ENCODE results near the gene ZNF664.

ZNF664 gene

DNA sequence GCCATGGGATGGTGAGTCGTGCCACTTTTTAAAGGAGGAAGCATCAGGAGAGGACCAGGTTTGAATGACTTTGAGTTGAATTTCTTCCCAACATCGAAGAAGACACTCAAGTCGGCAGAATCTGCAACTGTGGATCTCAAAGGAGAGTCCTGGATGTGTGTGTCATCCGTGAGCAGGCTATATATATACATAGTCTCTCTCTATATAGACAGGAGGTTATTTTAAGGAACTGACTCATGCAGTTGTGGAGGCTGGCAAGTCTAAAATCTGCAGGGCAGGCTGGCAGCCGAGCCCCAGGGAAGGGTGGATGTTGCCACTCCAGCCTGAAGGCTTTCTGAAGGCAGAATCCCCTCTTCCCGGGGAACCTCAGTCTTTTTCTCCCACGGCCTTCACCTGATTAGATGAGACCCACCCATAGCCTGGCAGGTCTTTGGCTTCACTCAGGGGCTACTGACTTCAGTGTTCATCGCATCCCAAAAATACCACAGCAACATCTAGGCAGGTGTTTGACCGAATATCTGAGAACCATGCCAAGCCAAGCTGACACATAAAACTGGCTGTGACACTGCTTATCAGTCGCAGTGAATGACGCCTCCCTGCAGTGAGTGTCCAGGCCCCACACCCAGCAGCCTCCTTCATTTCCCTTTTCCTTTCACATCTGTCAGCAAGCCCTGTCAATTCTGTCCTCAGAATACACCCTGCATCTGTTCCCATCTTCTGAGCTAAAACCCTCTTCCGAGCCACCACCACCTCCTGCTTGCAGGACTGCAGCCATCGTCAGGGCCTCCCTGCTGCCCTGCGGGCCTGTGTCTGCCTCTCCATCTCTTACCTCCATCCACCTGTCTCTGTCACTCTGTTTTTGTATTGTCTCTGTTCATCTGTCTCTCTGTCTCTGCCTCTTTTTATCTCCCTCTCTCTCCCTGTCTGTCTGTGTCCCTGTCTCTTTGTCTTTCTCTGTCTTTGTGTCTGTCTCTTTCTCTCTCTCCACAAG, 54.0 kb downstream of the ZNF664 start:
- no peaks in the 10 kb centered on the region for H3K36me3 ChIP-seq (ENCODE audit: insufficient read depth, low read length)
- no peak for ATAC-seq (ENCODE audit: insufficient read depth, low read depth)
- H3K27me3 ChIP-seq (ENCODE audit: insufficient read depth, low read length, poor library complexity): no peaks in the 10 kb centered on the region
- H3K4me1 ChIP-seq (ENCODE audit: insufficient read depth, low read length): no peaks in the 10 kb centered on the region
- no peak overlapping the region for H3K9ac ChIP-seq (ENCODE audit: low read depth, low read length)
- H4K20me1 ChIP-seq (ENCODE audit: insufficient read depth, low read length): no peaks in the 10 kb centered on the region
- H3K4me2 ChIP-seq (ENCODE audit: insufficient read depth, low read length): no peak overlapping the region
- H3K4me3 ChIP-seq (ENCODE audit: low read depth in 1 of 2, low read length in 2 of 2): no peak overlapping the region
- no peaks in the 10 kb centered on the region for H3K79me2 ChIP-seq (ENCODE audit: insufficient read depth, low read length)
- H2AFZ ChIP-seq (ENCODE audit: low read depth, low read length): no peak overlapping the region
- no peak for DNase-seq
- TF ChIP-seq, protein P1, sequence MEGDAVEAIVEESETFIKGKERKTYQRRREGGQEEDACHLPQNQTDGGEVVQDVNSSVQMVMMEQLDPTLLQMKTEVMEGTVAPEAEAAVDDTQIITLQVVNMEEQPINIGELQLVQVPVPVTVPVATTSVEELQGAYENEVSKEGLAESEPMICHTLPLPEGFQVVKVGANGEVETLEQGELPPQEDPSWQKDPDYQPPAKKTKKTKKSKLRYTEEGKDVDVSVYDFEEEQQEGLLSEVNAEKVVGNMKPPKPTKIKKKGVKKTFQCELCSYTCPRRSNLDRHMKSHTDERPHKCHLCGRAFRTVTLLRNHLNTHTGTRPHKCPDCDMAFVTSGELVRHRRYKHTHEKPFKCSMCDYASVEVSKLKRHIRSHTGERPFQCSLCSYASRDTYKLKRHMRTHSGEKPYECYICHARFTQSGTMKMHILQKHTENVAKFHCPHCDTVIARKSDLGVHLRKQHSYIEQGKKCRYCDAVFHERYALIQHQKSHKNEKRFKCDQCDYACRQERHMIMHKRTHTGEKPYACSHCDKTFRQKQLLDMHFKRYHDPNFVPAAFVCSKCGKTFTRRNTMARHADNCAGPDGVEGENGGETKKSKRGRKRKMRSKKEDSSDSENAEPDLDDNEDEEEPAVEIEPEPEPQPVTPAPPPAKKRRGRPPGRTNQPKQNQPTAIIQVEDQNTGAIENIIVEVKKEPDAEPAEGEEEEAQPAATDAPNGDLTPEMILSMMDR (IDR thresholded peaks at IDR 0.05; ENCODE audit: borderline replicate concordance, extremely low read depth, low read length, poor library complexity, severe bottlenecking): no peak
- TF ChIP-seq EZH2 (IDR thresholded peaks at IDR 0.05; ENCODE audit: borderline replicate concordance, low read depth, low read length, severe bottlenecking): no peak
- H3K9me3 ChIP-seq (ENCODE audit: insufficient read depth, low read length, severe bottlenecking): peaks cover 3% of the 10 kb centered on the region
- H3K27ac ChIP-seq (ENCODE audit: low read length): no peak overlapping the region

DNA sequence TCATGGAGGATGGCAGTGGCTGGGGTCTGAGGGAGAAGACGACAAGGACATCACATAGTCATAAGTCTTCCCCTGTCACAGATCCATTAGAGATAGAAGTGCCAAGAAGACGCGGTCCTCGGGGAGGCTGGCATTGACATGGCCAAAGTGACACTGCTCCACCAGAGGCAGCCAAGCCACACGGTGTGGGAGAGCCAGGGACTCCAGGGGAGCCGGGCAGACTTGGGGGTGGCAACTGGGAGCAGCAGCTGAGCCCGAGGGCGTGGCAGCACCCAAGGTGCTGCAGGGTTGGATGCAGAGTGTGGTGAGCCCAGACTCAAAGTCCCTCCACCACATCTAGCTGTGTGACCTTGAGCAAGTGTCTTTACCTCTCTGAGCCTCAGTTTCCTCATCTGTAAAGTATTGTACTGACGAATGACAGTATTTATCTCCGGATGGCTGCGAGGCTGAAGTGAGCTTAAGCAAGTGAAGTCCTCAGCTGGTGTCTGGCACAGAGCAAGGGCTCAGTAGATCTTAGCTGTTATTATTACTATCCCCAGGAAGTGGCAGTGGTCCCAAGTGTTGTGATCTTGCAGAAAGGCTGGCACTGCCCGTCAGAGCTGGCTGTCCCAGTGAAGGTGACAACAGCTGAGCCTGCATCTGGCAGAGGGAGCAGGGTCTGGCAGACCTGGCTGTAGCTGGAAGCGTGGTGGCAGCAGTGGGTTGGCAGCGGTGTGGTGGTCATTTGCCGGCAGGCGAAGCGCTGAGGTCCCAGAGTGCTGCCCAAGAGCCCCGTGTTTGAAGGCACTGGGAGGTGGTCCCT, 54.9 kb downstream of the ZNF664 start:
- Histone ChIP-seq H3K79me2 (ENCODE audit: insufficient read depth, low read length) (no peaks in the 10 kb centered on the region), H3K9ac (ENCODE audit: low read depth, low read length) (no peak overlapping the region), H3K36me3 (ENCODE audit: insufficient read depth, low read length) (no peaks in the 10 kb centered on the region), H3K4me1 (ENCODE audit: insufficient read depth, low read length) (no peaks in the 10 kb centered on the region), H2AFZ (ENCODE audit: low read depth, low read length) (no peak overlapping the region), H3K4me3 (ENCODE audit: low read depth in 1 of 2, low read length in 2 of 2) (no peak overlapping the region), H4K20me1 (ENCODE audit: insufficient read depth, low read length) (no peaks in the 10 kb centered on the region), H3K4me2 (ENCODE audit: insufficient read depth, low read length) (no peak overlapping the region), H3K9me3 (ENCODE audit: insufficient read depth, low read length, severe bottlenecking) (peaks cover 3% of the 10 kb centered on the region), H3K27ac (ENCODE audit: low read length) (no peak overlapping the region), H3K27me3 (ENCODE audit: insufficient read depth, low read length, poor library complexity) (no peaks in the 10 kb centered on the region)
- no peak for ATAC-seq (ENCODE audit: insufficient read depth, low read depth)
- no peak for DNase-seq
- TF ChIP-seq EZH2 (IDR thresholded peaks at IDR 0.05; ENCODE audit: borderline replicate concordance, low read depth, low read length, severe bottlenecking): no peak
- TF ChIP-seq, protein P1 (IDR thresholded peaks at IDR 0.05; ENCODE audit: borderline replicate concordance, extremely low read depth, low read length, poor library complexity, severe bottlenecking): no peak

DNA sequence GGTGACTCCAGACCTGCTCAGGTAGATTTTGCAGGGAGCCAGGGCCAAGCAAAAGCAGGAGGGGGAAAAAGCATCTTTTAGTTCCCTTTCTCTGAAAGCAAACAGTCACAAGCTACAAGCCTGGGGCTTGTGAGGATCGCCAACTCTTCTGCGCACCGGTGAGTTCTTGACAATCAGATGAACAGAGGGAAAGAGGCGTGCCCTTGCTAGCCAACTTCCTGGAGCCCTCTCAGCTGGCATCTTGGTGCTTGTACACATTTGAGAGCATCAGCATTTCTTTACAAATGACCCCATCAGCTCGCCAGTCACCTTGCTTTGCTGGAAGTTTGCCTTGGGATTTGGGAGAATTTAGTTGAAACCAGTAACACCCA, 55.5 kb downstream of the ZNF664 start:
- Histone ChIP-seq H2AFZ (ENCODE audit: low read depth, low read length) (no peak overlapping the region), H3K9me3 (ENCODE audit: insufficient read depth, low read length, severe bottlenecking) (peaks cover 3% of the 10 kb centered on the region), H3K27me3 (ENCODE audit: insufficient read depth, low read length, poor library complexity) (no peaks in the 10 kb centered on the region), H3K27ac (ENCODE audit: low read length) (no peak overlapping the region), H3K4me1 (ENCODE audit: insufficient read depth, low read length) (no peaks in the 10 kb centered on the region), H3K79me2 (ENCODE audit: insufficient read depth, low read length) (no peaks in the 10 kb centered on the region), H3K4me3 (ENCODE audit: low read depth in 1 of 2, low read length in 2 of 2) (no peak overlapping the region), H3K36me3 (ENCODE audit: insufficient read depth, low read length) (no peaks in the 10 kb centered on the region), H3K9ac (ENCODE audit: low read depth, low read length) (no peak overlapping the region), H4K20me1 (ENCODE audit: insufficient read depth, low read length) (no peaks in the 10 kb centered on the region), H3K4me2 (ENCODE audit: insufficient read depth, low read length) (no peak overlapping the region)
- no peak for TF ChIP-seq EZH2 (IDR thresholded peaks at IDR 0.05; ENCODE audit: borderline replicate concordance, low read depth, low read length, severe bottlenecking)
- TF ChIP-seq, protein P1 (IDR thresholded peaks at IDR 0.05; ENCODE audit: borderline replicate concordance, extremely low read depth, low read length, poor library complexity, severe bottlenecking): no peak
- ATAC-seq (ENCODE audit: insufficient read depth, low read depth) (no peak; the same call in 2 of the 3 replicates), DNase-seq (no peak)

All from DND-41 (cell line).